ENCODE results near the gene GSTA2.
"Not testable (repeated sequence)": the region's sequence is repeated elsewhere in the genome, so short reads cannot be mapped to it uniquely, and the experiment has no call there.

The GSTA2 gene

DNA sequence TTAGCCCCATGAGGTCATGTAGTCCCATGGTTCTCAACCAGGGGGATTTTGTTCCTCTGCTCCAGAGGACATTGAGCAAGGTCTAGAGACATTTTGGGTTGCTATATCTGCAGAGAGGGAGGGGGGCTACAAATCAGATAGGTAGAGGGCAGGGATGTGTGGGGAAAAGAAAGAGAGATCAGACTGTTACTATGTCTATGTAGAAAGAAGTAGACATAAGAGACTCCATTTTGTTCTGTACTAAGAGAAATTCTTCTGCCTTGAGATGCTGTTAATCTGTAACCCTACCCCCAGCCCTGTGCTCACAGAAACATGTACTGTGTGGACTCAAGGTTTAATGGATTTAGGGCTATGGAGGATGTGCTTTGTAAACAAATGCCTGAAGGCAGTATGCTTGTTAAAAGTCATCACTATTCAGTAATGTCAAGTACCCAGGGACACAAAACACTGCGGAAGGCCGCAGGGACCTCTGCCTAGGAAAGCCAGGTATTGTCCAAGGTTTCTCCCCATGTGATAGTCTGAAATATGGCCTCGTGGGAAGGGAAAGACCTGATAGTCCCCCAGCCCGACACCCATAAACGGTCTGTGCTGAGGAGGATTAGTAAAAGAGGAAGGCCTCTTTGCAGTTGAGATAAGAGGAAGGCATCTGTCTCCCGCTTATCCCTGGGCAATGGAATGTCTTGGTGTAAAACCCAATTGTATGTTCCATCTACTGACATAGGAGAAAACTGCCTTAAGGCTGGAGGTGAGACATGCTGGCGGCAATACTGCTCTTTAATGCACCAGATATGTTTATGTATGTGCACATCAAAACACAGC, 1.4 kb downstream of the GSTA2 start:
- H3K4me2 ChIP-seq; H3K27me3 ChIP-seq (ENCODE audit: insufficient read depth, low read depth); H3K79me2 ChIP-seq (ENCODE audit: insufficient read depth, low read depth); H3K9ac ChIP-seq; H2AFZ ChIP-seq (ENCODE audit: low read depth); H3K27ac ChIP-seq; H3K4me1 ChIP-seq (ENCODE audit: low read depth, poor library complexity, severe bottlenecking); H3K36me3 ChIP-seq (ENCODE audit: insufficient read depth); H3K4me3 ChIP-seq (IDR thresholded peaks at IDR 0.05; ENCODE audit: insufficient read depth, low read depth, low read length); H4K20me1 ChIP-seq (ENCODE audit: insufficient read depth): not testable (repeated sequence)

DNA sequence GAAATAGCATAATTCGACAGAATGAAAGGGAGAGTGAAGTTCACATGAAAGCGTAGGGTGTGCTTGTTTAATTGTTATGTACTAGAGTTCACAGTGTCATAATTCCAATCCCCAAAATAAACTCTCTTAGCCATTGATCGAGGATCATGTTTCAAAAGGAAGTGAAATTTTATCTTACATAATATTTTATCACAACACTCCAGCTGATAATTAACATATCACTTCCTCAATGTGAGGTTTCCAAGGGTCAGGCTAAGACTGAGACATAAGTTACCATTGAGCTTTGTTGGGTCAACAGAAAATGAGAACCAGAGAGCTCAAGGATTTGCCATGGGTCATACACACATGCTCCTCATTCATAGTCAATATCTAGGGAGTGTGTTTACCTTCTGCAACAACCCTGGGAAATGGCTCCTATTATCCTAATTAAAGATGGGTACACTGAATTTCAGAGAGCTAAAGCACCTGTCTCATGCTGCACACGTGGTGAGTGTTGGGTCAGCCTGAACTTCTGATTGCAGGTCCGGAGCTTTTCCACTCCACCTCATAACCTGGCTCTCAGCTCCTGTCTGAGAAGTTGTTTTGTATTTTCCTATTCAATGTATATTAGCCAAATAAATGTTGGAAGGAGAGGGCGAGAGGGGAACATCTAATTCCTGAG, 3.0 kb downstream of the GSTA2 start:
- H3K4me3 ChIP-seq (IDR thresholded peaks at IDR 0.05; ENCODE audit: insufficient read depth, low read depth, low read length), result no peak overlapping the region
- H2AFZ ChIP-seq (ENCODE audit: low read depth), result no peak overlapping the region
- H3K36me3 ChIP-seq (ENCODE audit: insufficient read depth), result no peaks in the 10 kb centered on the region
- TF ChIP-seq, protein P1, sequence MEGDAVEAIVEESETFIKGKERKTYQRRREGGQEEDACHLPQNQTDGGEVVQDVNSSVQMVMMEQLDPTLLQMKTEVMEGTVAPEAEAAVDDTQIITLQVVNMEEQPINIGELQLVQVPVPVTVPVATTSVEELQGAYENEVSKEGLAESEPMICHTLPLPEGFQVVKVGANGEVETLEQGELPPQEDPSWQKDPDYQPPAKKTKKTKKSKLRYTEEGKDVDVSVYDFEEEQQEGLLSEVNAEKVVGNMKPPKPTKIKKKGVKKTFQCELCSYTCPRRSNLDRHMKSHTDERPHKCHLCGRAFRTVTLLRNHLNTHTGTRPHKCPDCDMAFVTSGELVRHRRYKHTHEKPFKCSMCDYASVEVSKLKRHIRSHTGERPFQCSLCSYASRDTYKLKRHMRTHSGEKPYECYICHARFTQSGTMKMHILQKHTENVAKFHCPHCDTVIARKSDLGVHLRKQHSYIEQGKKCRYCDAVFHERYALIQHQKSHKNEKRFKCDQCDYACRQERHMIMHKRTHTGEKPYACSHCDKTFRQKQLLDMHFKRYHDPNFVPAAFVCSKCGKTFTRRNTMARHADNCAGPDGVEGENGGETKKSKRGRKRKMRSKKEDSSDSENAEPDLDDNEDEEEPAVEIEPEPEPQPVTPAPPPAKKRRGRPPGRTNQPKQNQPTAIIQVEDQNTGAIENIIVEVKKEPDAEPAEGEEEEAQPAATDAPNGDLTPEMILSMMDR (conservative IDR thresholded peaks at IDR 0.05; ENCODE audit: low read depth, low read length), result no peak
- H3K4me2 ChIP-seq, result no peak overlapping the region
- H3K27me3 ChIP-seq (ENCODE audit: insufficient read depth, low read depth), result no peaks in the 10 kb centered on the region
- H3K4me1 ChIP-seq (ENCODE audit: low read depth, poor library complexity, severe bottlenecking), result no peaks in the 10 kb centered on the region
- no peak overlapping the region for H3K9ac ChIP-seq
- no peak overlapping the region for H3K27ac ChIP-seq
- H4K20me1 ChIP-seq (ENCODE audit: insufficient read depth), result no peaks in the 10 kb centered on the region
- H3K79me2 ChIP-seq (ENCODE audit: insufficient read depth, low read depth), result no peaks in the 10 kb centered on the region

DNA sequence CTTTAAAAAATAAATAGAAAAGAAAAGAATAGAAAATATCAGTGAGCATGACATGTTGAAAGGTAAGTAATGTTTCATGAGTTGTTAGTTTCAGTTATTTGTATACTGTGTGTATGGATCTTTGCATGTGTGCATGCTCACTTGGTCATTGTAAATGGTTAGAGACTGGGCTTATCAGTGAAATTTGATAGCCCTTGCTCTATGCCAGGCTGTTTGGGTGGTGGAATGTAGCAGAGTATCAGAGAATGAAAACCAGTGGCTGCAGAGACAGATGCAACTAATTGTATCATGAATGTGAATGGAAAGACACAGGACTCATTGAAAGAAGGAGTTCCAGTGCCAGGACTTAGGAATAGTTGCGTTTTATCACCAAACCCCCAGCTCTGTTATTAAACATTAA, 4.2 kb downstream of the GSTA2 start:
- Histone ChIP-seq H2AFZ (ENCODE audit: low read depth) (no peak overlapping the region), H3K4me3 (IDR thresholded peaks at IDR 0.05; ENCODE audit: insufficient read depth, low read depth, low read length) (no peak overlapping the region), H3K4me2 (no peak overlapping the region), H3K79me2 (ENCODE audit: insufficient read depth, low read depth) (no peaks in the 10 kb centered on the region), H3K4me1 (ENCODE audit: low read depth, poor library complexity, severe bottlenecking) (no peaks in the 10 kb centered on the region), H3K36me3 (ENCODE audit: insufficient read depth) (no peaks in the 10 kb centered on the region), H3K9ac (no peak overlapping the region), H3K27ac (no peak overlapping the region), H3K27me3 (ENCODE audit: insufficient read depth, low read depth) (no peaks in the 10 kb centered on the region), H4K20me1 (ENCODE audit: insufficient read depth) (no peaks in the 10 kb centered on the region)
- TF ChIP-seq, protein P1 (conservative IDR thresholded peaks at IDR 0.05; ENCODE audit: low read depth, low read length), result no peak

DNA sequence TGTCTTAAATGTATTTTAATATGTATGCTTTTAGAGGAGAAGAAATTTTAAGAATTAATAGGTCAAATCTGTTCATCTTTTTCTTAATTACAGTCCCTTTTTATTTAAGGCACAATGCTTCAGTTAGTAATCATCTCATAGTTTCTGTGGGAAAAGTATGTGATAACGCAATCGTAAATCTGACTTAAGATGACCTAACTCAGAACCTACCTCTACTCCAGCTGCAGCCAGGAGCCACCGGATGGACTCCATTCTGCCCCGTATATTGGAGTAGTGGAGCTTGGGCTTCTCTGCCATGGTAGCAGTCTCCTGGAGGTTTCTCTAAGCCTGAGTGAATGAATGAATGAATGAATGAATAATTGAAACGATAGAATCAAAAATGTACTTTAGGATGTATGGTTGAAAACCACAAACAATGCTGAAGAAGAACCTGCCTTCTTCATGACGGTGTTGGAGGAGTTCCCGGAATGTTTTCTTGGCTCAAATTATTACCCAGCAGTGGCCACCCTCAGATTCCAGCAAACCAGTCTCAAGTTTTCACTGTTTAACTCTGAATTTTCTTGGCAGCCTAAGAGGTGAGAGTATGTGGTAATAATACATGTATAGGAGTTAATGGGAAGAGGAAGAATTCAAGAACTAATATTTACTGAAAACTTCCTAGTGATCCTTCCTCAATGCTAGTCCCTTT, 5.5 kb downstream of the GSTA2 start:
- H3K79me2 ChIP-seq (ENCODE audit: insufficient read depth, low read depth); H3K4me2 ChIP-seq; H2AFZ ChIP-seq (ENCODE audit: low read depth); H3K4me3 ChIP-seq (IDR thresholded peaks at IDR 0.05; ENCODE audit: insufficient read depth, low read depth, low read length); H3K4me1 ChIP-seq (ENCODE audit: low read depth, poor library complexity, severe bottlenecking); H3K27ac ChIP-seq; H4K20me1 ChIP-seq (ENCODE audit: insufficient read depth); H3K36me3 ChIP-seq (ENCODE audit: insufficient read depth); H3K9ac ChIP-seq; H3K27me3 ChIP-seq (ENCODE audit: insufficient read depth, low read depth): not testable (repeated sequence)

DNA sequence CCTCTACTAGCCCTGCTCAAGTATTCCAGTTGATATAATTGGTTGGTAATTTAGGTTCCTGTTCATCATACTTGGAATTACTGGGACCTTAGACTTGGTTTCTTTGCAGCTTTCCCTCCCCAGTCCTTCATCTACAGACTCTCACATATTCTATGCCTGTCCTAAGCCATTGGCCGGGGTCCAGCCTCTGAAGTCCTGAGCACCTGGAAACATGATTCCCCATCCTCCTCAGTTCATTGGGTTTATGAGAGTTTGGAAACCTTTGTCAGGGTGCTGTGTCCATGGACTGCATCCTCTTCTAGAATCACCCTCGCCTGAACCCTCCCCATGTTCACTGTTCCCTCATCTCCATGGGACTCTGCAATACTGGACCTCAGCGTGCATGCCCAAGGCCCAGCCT, 8.8 kb downstream of the GSTA2 start:
- H3K4me1 ChIP-seq (ENCODE audit: low read depth, poor library complexity, severe bottlenecking), result no peaks in the 10 kb centered on the region
- no peak overlapping the region for H2AFZ ChIP-seq (ENCODE audit: low read depth)
- no peak overlapping the region for H3K27ac ChIP-seq
- no peaks in the 10 kb centered on the region for H3K36me3 ChIP-seq (ENCODE audit: insufficient read depth)
- H3K4me3 ChIP-seq (IDR thresholded peaks at IDR 0.05; ENCODE audit: insufficient read depth, low read depth, low read length), result no peak overlapping the region
- no peak overlapping the region for H3K9ac ChIP-seq
- H4K20me1 ChIP-seq (ENCODE audit: insufficient read depth), result no peaks in the 10 kb centered on the region
- TF ChIP-seq, protein P1 (conservative IDR thresholded peaks at IDR 0.05; ENCODE audit: low read depth, low read length), result no peak
- no peaks in the 10 kb centered on the region for H3K27me3 ChIP-seq (ENCODE audit: insufficient read depth, low read depth)
- H3K4me2 ChIP-seq, result no peak overlapping the region
- H3K79me2 ChIP-seq (ENCODE audit: insufficient read depth, low read depth), result no peaks in the 10 kb centered on the region

DNA sequence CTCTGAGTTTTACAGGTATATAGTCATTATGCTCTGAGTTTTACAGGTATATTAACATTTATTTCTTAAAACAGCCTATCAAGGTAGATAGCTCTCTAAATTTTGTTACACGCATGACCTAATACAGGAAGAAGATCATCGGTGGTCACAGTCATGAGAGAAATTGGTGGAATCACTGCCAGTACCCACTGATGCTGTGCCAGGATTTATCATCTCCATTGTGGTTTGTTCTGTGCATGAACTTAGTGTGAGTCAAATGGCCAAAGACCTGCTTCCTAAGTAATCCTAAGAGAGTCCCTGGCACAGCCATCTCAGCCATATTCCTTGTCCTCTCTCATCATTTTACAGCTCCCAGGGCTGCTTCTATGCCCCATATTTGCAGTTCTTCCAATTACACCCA, 10.1 kb downstream of the GSTA2 start:
- not testable (repeated sequence) for H3K27me3 ChIP-seq (ENCODE audit: insufficient read depth, low read depth); H3K4me1 ChIP-seq (ENCODE audit: low read depth, poor library complexity, severe bottlenecking); H3K36me3 ChIP-seq (ENCODE audit: insufficient read depth); H3K4me2 ChIP-seq; H3K4me3 ChIP-seq (IDR thresholded peaks at IDR 0.05; ENCODE audit: insufficient read depth, low read depth, low read length); H3K9ac ChIP-seq; H2AFZ ChIP-seq (ENCODE audit: low read depth); H3K27ac ChIP-seq; H3K79me2 ChIP-seq (ENCODE audit: insufficient read depth, low read depth); H4K20me1 ChIP-seq (ENCODE audit: insufficient read depth)
